AG09319 (cell line): ENCODE data around the gene RPAIN.

ENCODE experiments used
- DNase-seq: peaks from one replicate; pipeline ENCODE4 v3.0.0-alpha.2; 2010; ENCODE audit warnings: low read depth; ENCODE audit errors: extremely low read depth
- TF ChIP-seq, protein P1 (sequence below): IDR thresholded peaks from 2 replicates; pipeline ENCODE4 v1.5.1; 2011; ENCODE audit warnings: low read depth, mild to moderate bottlenecking, inconsistent platforms, low read length, moderate library complexity

Gene RPAIN

DNA sequence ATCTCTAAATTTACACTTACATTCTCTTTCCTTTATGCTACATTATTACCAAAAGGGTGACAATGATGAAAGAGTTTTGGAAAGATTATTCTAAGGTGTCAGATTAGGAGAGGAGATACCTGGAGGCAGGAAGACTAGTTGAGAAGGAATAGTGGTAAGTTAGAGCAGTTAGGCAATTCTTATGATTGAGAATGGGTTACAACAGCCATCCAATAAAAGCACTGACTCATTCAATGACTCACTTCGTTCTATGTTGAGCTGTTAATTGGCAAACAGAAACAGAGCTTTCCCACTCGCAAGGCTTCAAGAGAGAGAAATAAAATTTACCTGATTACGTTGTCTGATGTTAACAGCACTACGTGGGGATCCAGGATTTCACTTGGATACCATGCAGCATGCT lies 6.3 kb upstream of the RPAIN start:
- TF ChIP-seq, protein P1, sequence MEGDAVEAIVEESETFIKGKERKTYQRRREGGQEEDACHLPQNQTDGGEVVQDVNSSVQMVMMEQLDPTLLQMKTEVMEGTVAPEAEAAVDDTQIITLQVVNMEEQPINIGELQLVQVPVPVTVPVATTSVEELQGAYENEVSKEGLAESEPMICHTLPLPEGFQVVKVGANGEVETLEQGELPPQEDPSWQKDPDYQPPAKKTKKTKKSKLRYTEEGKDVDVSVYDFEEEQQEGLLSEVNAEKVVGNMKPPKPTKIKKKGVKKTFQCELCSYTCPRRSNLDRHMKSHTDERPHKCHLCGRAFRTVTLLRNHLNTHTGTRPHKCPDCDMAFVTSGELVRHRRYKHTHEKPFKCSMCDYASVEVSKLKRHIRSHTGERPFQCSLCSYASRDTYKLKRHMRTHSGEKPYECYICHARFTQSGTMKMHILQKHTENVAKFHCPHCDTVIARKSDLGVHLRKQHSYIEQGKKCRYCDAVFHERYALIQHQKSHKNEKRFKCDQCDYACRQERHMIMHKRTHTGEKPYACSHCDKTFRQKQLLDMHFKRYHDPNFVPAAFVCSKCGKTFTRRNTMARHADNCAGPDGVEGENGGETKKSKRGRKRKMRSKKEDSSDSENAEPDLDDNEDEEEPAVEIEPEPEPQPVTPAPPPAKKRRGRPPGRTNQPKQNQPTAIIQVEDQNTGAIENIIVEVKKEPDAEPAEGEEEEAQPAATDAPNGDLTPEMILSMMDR = no peak
- peak; percentile 74 for DNase-seq

- TF ChIP-seq, protein P1 = no peak
- no peak for DNase-seq
These were observed 3.1 kb upstream of the RPAIN start for GRCh38 chr17:5416901-5417300.

GRCh38 chr17:5418858-5419355 lies 1.1 kb upstream of the RPAIN start:
- TF ChIP-seq, protein P1 = no peak
- DNase-seq = no peak

- DNase-seq = peak; percentile 89
- TF ChIP-seq, protein P1 = no peak
These were observed 525 bp upstream of the RPAIN start, which contains the start of gene NUP88 for GRCh38 chr17:5419356-5419958. Gene NUP88, minus strand, starts transcription at chr17:5419662. Its CDS starts 12 bp downstream, at chr17:5419650.

- no peak for DNase-seq
- TF ChIP-seq, protein P1 = no peak
These were observed 2.5 kb downstream of the RPAIN start for GRCh38 chr17:5422505-5422904.

- TF ChIP-seq, protein P1 = no peak
- no peak for DNase-seq
These were observed 4.9 kb downstream of the RPAIN start for GRCh38 chr17:5424909-5425308.

GRCh38 chr17:5425826-5426225 lies 5.8 kb downstream of the RPAIN start:
- no peak for DNase-seq
- TF ChIP-seq, protein P1 = no peak
